ENCODE data around the gene MSH2.

DNA sequence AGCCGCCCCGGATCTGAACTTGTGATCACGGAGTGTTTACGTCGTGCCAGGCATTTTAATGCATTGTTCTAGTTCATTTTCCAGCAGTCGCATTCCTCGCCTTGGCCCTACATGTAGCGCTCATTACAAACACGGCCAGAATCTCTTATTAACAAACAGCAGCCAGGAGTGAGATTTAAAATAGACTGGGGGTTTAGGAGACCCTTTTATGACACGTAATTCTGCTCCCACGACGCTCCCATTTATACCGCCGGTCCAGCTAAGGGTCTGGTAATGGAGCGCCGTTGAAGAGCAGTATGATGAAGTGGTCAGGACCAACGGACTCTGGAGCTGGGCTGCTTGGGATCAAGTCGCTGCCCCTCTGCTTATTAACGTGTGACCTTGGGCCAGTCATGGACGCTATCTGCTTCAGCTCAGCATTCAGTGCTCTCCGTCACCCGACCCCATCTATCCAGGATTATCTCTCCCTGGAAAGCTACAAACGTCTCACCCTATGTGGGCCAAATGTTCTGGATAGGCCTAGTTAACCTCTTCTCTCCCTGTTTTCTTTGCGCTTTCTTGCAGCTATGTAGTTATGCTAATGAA, 745 bp downstream of the MSH2 start:
- TF ChIP-seq, protein P1, sequence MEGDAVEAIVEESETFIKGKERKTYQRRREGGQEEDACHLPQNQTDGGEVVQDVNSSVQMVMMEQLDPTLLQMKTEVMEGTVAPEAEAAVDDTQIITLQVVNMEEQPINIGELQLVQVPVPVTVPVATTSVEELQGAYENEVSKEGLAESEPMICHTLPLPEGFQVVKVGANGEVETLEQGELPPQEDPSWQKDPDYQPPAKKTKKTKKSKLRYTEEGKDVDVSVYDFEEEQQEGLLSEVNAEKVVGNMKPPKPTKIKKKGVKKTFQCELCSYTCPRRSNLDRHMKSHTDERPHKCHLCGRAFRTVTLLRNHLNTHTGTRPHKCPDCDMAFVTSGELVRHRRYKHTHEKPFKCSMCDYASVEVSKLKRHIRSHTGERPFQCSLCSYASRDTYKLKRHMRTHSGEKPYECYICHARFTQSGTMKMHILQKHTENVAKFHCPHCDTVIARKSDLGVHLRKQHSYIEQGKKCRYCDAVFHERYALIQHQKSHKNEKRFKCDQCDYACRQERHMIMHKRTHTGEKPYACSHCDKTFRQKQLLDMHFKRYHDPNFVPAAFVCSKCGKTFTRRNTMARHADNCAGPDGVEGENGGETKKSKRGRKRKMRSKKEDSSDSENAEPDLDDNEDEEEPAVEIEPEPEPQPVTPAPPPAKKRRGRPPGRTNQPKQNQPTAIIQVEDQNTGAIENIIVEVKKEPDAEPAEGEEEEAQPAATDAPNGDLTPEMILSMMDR (IDR thresholded peaks at IDR 0.05; ENCODE audit: poor library complexity): no peak
- no peak for TF ChIP-seq EZH2 (IDR thresholded peaks at IDR 0.05; ENCODE audit: borderline replicate concordance)
